ENCODE data around the gene DDX54. TPM values are rescaled to one million over a fixed set of nuclear protein-coding genes. Genes with fewer than 3 reads are reported as not detected.

The DDX54 gene
- total and polyA plus RNA-seq, 12 donors: 27.9 to 109 (median 70.0) TPM

DNA sequence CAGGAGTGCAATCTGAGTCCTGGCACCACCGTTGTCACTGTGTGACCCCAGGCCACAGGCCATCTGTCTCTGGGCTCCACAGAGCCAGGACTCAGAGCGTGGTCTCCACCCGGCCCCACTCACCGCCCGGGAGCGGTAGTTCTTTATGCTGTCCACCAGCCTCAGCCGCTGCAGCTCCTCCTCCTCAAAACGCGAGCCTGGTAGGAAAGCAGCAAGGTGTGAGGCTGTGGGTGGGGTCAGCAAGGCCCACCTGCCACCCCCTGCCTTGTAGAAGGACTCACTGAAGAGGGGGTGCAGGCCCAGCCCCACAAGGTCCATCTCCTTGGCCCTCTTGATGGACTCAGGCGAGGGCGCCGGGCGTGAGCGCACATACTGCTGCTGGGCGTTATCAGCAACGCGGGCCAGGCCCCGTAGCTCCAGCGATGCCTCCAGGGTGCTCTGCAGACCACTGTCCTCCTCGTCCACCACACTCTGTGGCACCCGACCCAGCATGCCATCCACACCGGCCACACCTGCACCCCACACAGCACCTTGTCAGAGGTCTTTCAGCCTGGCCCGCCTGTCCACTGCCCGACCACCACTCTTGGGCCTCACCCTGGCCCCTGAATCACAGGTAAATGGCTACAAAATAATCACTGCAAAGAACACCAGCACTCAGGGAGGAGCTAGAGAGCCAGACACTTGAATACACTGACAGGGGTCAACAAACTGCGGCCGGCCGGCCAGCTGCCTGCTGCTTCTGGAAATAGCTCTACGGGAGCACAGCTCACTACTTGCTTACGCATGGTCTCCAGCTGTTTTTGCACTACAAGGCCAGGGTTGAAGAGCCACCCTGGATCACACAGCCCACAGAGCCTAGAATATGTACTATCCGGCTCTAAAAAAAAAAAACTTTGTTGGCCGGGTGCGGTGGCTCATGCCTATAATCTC, 19.5 kb downstream of the DDX54 start:
- DNase-seq: no peak
- intact Hi-C loops (cut with DNase I): no loop called here
- Histone ChIP-seq H3K4me3 (no peak overlapping the region), H3K4me1 (replicated peaks in 1 of 2) (peaks cover 0 to 8% of the 10 kb centered on the region in 2 donors), H3K36me3 (replicated peaks in 1 of 2) (peaks cover 0 to 89% of the 10 kb centered on the region in 2 donors), H3K27me3 (no peaks in the 10 kb centered on the region), H3K27ac (no peak overlapping the region), H3K9me3 (replicated peaks in 1 of 3) (no peaks in the 10 kb centered on the region)
- TF ChIP-seq, protein P1, sequence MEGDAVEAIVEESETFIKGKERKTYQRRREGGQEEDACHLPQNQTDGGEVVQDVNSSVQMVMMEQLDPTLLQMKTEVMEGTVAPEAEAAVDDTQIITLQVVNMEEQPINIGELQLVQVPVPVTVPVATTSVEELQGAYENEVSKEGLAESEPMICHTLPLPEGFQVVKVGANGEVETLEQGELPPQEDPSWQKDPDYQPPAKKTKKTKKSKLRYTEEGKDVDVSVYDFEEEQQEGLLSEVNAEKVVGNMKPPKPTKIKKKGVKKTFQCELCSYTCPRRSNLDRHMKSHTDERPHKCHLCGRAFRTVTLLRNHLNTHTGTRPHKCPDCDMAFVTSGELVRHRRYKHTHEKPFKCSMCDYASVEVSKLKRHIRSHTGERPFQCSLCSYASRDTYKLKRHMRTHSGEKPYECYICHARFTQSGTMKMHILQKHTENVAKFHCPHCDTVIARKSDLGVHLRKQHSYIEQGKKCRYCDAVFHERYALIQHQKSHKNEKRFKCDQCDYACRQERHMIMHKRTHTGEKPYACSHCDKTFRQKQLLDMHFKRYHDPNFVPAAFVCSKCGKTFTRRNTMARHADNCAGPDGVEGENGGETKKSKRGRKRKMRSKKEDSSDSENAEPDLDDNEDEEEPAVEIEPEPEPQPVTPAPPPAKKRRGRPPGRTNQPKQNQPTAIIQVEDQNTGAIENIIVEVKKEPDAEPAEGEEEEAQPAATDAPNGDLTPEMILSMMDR (IDR thresholded peaks at IDR 0.05): no peak
- no peak for TF ChIP-seq POLR2A (IDR thresholded peaks at IDR 0.05)
- WGBS, 4 donors: 83 to 96% (median 93%) methylated on average over 23 to 32 of the region's 32 CpGs

DNA sequence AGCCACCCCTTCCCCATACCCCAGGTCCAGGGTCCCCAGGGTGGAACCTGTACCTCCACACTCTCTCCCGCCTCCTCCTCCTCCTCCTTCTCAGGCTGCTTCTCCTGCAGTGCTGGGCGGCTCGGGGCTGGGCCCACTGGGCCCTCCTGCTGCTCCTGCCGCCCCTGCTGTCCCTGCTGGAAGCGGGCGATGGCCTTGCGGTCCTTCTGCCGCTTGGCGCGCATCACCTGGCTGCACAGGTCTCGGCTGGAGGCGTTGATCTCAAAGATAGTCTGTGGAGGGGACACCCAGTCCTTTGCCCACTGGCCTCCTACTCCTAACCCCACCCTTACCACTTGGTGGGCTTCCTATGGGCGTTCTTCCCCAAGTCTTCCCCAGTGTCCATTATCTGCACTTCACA, 21.3 kb downstream of the DDX54 start:
- intact Hi-C loops (cut with DNase I): no loop called here
- Histone ChIP-seq H3K27ac (no peak overlapping the region), H3K9me3 (replicated peaks in 1 of 3) (no peaks in the 10 kb centered on the region), H3K4me1 (replicated peaks in 1 of 2) (peaks cover 0 to 8% of the 10 kb centered on the region in 2 donors), H3K27me3 (no peaks in the 10 kb centered on the region), H3K4me3 (no peak overlapping the region), H3K36me3 (replicated peaks in 1 of 2) (peaks cover 0 to 88% of the 10 kb centered on the region in 2 donors)
- TF ChIP-seq, protein P1 (IDR thresholded peaks at IDR 0.05): no peak
- no peak for TF ChIP-seq POLR2A (IDR thresholded peaks at IDR 0.05)
- DNase-seq: no peak
- 95 to 99% (median 96%) methylated on average over 11 to 13 of the region's 13 CpGs for WGBS, 4 donors

DNA sequence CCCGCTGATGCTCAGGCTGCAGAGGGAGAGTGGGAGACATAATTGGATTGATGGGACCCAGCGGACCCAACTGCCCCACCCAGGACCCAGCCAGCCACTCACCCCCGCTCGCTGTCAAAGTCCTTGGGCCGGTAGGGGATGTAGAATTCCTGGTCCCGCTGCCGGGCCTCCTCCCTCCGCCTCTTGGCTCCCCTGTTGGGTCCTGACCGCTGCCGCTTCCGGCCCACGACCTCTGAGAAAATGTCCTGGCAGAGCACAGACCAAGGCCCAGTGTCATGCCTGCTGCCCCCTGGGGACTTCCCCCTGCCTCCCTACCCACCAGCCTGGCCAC, 22.3 kb downstream of the DDX54 start:
- peaks cover 0 to 8% of the 10 kb centered on the region in 2 donors for H3K4me1 ChIP-seq (replicated peaks in 1 of 2)
- H3K4me3 ChIP-seq: no peak overlapping the region
- no peaks in the 10 kb centered on the region for H3K9me3 ChIP-seq (replicated peaks in 1 of 3)
- intact Hi-C loops (cut with DNase I): no loop called here
- TF ChIP-seq, protein P1 (IDR thresholded peaks at IDR 0.05): no peak
- TF ChIP-seq POLR2A (IDR thresholded peaks at IDR 0.05): no peak
- peak overlapping the region in 3 of 5 donors; percentile 67 to 81 (median 74) for H3K27ac ChIP-seq
- H3K27me3 ChIP-seq: no peaks in the 10 kb centered on the region
- 46 to 84% (median 74%) methylated on average over 9 to 12 of the region's 12 CpGs for WGBS, 4 donors
- peaks cover 0 to 88% of the 10 kb centered on the region in 2 donors for H3K36me3 ChIP-seq (replicated peaks in 1 of 2)
- DNase-seq: no peak

DNA sequence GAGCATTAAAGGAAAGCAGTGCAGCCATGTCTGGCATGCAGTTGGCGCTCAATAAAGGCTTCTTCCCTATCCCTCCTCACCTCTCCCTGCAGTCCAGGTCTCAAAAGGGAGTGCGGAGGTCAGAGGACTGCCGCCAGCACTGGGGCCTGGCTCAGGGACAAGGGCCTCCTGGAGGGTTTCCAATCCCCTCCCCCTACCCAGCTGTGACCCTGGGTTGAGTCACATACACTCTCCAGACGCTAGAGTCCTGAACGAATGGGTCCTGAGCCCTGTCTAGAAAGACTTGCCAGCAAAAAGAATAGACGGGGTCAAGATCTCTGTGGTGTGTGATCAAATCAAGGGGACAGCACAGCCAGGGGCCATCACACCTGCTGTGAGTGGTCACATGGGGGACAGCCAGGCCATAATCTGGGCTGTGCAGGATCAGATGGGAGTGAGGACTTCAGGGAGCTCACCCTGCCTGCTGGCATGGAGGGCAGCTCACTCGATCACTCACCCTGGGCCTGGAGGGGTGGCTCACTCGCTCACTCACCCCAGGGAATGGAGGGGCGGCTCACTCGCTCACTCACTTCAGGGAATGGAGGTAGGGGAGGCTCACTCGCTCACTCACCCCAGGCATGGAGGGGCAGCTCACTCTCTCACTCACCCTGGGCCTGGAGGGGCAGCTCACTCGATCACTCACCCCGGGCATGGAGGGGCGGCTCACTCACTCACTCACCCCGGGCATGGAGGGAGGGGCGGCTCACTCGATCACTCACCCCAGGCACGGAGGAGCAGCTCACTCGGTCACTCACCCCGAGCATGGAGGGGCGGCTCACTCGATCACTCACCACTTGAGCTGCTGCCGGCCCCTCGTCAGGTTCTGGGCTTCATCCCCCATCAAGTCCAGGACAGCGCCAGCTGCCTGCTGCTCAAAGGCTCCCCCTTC, 22.9 kb downstream of the DDX54 start:
- TF ChIP-seq, protein P1 (IDR thresholded peaks at IDR 0.05): no peak
- no peak for TF ChIP-seq POLR2A (IDR thresholded peaks at IDR 0.05)
- peaks cover 0 to 87% of the 10 kb centered on the region in 2 donors for H3K36me3 ChIP-seq (replicated peaks in 1 of 2)

More for the DNA sequence above, 22.9 kb downstream of the DDX54 start:
- DNase-seq: peak; percentile 87 to 93 (median 92)
- intact Hi-C loops (cut with DNase I): no loop called here
- Histone ChIP-seq H3K27ac (peak overlapping the region in 4 of 5 donors; percentile 48 to 81 (median 70)), H3K4me1 (replicated peaks in 1 of 2) (peaks cover 0 to 8% of the 10 kb centered on the region in 2 donors), H3K27me3 (no peaks in the 10 kb centered on the region), H3K4me3 (no peak overlapping the region), H3K9me3 (replicated peaks in 1 of 3) (no peaks in the 10 kb centered on the region)
- 61 to 86% (median 66%) methylated on average over 12 to 25 of the region's 25 CpGs for WGBS, 4 donors

All from adrenal gland (tissue), 12 donors.